ENCODE results near the gene RASD1. TPM values are rescaled to one million over a fixed set of nuclear protein-coding genes. Genes with fewer than 3 reads are reported as not detected.

Gene RASD1
- not detected in 2 replicates for total RNA-seq (2014; rRNA removed; shearing (Covaris generic))

GRCh38 chr17:17496189-17497064 lies at the start of gene RASD1:
Gene RASD1 (minus strand): TSS chr17:17496395. CDS start chr17:17496181, 214 bp downstream.
- peak; percentile 30 for DNase-seq (ENCODE audit: low spot score)

GRCh38 chr17:17545984-17546383 lies 49.8 kb upstream of the RASD1 start:
- DNase-seq (ENCODE audit: low spot score) = no peak

- no peak for DNase-seq (ENCODE audit: low spot score)
Observed at GRCh38 chr17:17545031-17545820, 49.0 kb upstream of the RASD1 start.

- no peak for DNase-seq (ENCODE audit: low spot score)
Observed at GRCh38 chr17:17542906-17543635, 46.9 kb upstream of the RASD1 start.

GRCh38 chr17:17541640-17542001 lies 45.4 kb upstream of the RASD1 start:
- DNase-seq (ENCODE audit: low spot score) = no peak

GRCh38 chr17:17540935-17541639 lies 44.9 kb upstream of the RASD1 start:
- no peak for DNase-seq (ENCODE audit: low spot score)

GRCh38 chr17:17540278-17540906 lies 44.2 kb upstream of the RASD1 start:
- DNase-seq (ENCODE audit: low spot score) = no peak

- DNase-seq (ENCODE audit: low spot score) = no peak
Observed at GRCh38 chr17:17539591-17539990, 43.4 kb upstream of the RASD1 start.

GRCh38 chr17:17538417-17539391 lies 42.5 kb upstream of the RASD1 start:
- DNase-seq (ENCODE audit: low spot score) = no peak

- DNase-seq (ENCODE audit: low spot score) = no peak
Observed at GRCh38 chr17:17537311-17538099, 41.3 kb upstream of the RASD1 start.

- DNase-seq (ENCODE audit: low spot score) = no peak
Observed at GRCh38 chr17:17536702-17537101, 40.5 kb upstream of the RASD1 start.

- DNase-seq (ENCODE audit: low spot score) = peak; percentile 64
Observed at GRCh38 chr17:17535957-17536356, 39.8 kb upstream of the RASD1 start.

GRCh38 chr17:17533901-17534441 lies 37.8 kb upstream of the RASD1 start:
- DNase-seq (ENCODE audit: low spot score) = no peak

GRCh38 chr17:17532991-17533390 lies 36.8 kb upstream of the RASD1 start:
- DNase-seq (ENCODE audit: low spot score) = no peak

- no peak for DNase-seq (ENCODE audit: low spot score)
Observed at GRCh38 chr17:17531156-17531555, 35.0 kb upstream of the RASD1 start.

GRCh38 chr17:17528696-17529652 lies 32.8 kb upstream of the RASD1 start:
- DNase-seq (ENCODE audit: low spot score) = no peak

GRCh38 chr17:17527956-17528500 lies 31.8 kb upstream of the RASD1 start:
- DNase-seq (ENCODE audit: low spot score) = no peak
